IPS-20b (cell line): ENCODE data around the gene ZBP1.

ENCODE experiments used
- H3K27ac ChIP-seq: one replicate; pipeline ENCODE4 v1.5.1; 2013; ENCODE audit warnings: low read length
- H3K27me3 ChIP-seq: 2 replicates; pipeline ENCODE4 v1.6.1; 2013; ENCODE audit warnings: mild to moderate bottlenecking, low read length, inconsistent platforms; ENCODE audit not compliant: insufficient read depth
- H3K36me3 ChIP-seq: 2 replicates; pipeline ENCODE4 v1.6.1; 2013; ENCODE audit warnings: low read depth, mild to moderate bottlenecking, inconsistent platforms, low read length, moderate library complexity; ENCODE audit not compliant: insufficient read depth
- H3K4me1 ChIP-seq: 2 replicates; pipeline ENCODE4 v1.6.1; 2013; ENCODE audit warnings: mild to moderate bottlenecking, control low read depth, inconsistent platforms, low read length, moderate library complexity; ENCODE audit not compliant: insufficient read depth
- H3K4me3 ChIP-seq: 2 replicates; pipeline ENCODE4 v1.5.1; 2013; ENCODE audit warnings: mild to moderate bottlenecking, low read length, inconsistent platforms
- H3K9ac ChIP-seq: 2 replicates; pipeline ENCODE4 v1.6.1; 2013; ENCODE audit warnings: low read depth, mild to moderate bottlenecking, inconsistent platforms, low read length, moderate library complexity
- H3K9me3 ChIP-seq: 2 replicates; pipeline ENCODE4 v1.6.1; 2013; ENCODE audit warnings: mild to moderate bottlenecking, low read depth, low read length, inconsistent platforms; ENCODE audit not compliant: insufficient read depth

Gene ZBP1

DNA sequence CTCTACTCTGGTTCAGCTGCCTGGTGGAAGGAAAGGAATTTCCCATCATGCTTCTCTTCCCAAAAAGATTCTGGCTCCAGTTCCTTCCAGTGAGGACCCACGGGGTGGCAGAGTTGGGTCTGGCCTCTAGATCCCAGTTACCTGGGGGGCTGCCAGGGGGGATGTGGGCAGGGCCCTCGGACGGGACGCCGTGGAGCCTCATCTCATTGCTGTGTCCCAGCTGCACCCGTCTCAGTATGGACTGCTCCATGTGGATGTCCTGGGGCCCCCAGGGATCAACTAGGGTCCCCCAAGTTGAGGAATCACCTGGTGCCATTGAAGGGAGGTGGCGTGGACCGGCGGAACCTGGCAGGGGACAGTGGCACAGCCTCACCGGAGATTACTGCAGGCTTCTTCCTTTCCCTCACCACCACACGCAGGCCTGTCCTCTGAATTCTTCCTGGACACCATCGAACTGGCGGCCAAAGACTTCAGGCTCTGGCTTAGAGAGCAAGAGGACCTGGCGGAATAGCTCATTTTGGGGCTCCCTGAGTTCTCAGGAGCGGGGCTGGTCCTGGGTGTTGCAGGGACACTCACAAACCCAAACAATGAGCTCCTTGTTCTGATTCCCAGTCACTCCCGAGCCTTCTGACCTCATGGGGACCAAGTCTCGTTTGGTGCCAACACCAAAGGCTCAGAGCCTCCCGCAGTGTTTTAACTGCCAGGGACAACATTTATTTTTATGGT, 8.5 kb downstream of the ZBP1 start:
- no peaks in the 10 kb centered on the region for H3K9me3 ChIP-seq
- H3K4me1 ChIP-seq: no peaks in the 10 kb centered on the region
- H3K4me3 ChIP-seq: no peak overlapping the region
- no peak overlapping the region for H3K27ac ChIP-seq
- H3K27me3 ChIP-seq: no peaks in the 10 kb centered on the region
- H3K9ac ChIP-seq: no peak overlapping the region
- no peaks in the 10 kb centered on the region for H3K36me3 ChIP-seq

DNA sequence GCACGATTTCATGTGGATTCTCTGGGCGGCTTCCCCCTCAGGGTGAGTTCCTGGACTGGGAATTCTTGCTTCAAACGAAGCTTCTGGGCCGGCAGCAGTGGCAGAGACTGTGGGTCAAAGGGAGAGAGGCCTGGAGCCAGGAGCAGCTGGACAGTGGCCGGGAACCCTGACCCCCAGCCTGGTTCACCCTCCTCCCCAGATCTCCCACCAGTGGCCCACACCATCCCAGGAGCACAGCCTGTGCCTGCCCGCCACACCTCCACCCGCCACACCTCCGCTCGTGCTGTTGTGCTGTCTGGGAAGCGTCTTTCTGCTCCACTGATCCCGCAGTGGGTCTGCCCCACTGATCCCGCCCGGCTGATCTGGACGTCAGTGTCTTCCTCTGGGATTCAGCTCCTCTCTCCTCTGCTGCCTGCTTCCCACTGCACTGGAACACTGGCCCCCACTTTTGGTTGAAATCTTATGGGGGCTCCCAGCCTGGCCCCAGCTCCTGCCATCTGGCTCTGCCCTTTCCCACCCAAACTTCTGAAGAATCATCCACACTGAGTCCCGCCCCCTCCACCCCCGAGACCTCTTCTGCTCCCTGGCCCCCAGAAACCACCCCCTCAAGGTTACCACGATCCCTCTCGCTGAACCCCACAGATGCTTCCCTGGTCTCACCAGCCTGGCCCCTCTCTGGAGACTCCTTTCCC, 9.8 kb downstream of the ZBP1 start:
- no peaks in the 10 kb centered on the region for H3K4me1 ChIP-seq
- H3K27ac ChIP-seq: no peak overlapping the region
- H3K4me3 ChIP-seq: no peak overlapping the region
- H3K9me3 ChIP-seq: no peaks in the 10 kb centered on the region
- no peaks in the 10 kb centered on the region for H3K27me3 ChIP-seq
- H3K36me3 ChIP-seq: no peaks in the 10 kb centered on the region
- H3K9ac ChIP-seq: no peak overlapping the region

DNA sequence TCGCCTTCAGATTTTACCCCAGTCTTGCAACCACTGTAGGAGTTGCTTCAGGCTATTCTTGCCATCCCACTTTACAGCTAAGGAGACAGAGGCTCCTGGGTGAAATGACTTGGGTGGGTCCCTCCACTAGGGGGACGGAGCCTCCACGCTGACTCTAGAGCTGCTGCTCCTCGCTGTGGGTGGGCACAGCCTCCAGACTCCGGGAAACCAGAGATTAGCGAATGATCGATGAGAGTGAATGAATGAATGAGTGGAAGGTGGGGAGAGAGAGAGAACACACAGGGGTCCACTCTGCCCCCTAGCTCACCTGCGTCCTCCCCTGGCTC, 10.4 kb downstream of the ZBP1 start:
- H3K9ac ChIP-seq: no peak overlapping the region
- H3K27me3 ChIP-seq: no peaks in the 10 kb centered on the region
- no peaks in the 10 kb centered on the region for H3K4me1 ChIP-seq
- no peaks in the 10 kb centered on the region for H3K9me3 ChIP-seq
- no peak overlapping the region for H3K27ac ChIP-seq
- H3K36me3 ChIP-seq: no peaks in the 10 kb centered on the region
- no peak overlapping the region for H3K4me3 ChIP-seq

DNA sequence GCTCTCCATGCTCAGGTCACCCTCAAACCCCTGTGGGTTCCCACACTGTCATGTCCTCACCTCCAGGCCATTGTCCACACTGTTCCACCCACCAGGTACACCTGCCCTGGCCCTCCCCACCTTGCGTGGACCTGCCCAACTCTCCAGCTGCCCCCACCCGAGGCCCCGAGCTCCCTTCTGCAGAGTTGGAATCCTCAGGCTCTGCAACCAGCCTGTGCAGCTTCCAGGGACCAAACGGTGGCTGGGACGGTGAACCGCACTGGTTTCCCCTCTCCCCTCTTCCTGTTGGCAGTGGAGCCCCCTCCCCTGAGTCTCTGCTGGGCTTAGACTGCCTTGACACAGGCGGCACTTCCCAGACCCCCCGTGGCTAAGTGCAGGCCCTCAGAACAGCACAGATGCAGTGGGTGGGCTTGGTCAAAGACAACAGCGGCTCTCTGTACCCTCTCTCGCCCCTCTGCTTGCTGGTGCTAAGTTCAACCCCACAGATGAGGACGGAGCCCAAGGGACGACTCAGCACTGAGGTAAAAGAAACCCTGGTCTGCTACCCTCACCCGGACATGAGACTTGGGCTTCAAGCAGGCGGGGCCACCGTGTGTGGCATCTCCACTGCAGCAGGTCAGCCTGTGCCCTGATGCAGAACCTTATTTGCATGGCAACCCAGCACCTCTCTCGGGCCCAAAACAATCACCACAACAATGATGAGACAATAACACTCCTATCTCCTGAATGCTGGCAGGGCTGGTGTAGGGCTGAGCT, 11.0 kb downstream of the ZBP1 start:
- Histone ChIP-seq H3K27ac (no peak overlapping the region), H3K4me3 (no peak overlapping the region), H3K9ac (no peak overlapping the region), H3K27me3 (no peaks in the 10 kb centered on the region), H3K9me3 (no peaks in the 10 kb centered on the region), H3K36me3 (no peaks in the 10 kb centered on the region), H3K4me1 (no peaks in the 10 kb centered on the region)

DNA sequence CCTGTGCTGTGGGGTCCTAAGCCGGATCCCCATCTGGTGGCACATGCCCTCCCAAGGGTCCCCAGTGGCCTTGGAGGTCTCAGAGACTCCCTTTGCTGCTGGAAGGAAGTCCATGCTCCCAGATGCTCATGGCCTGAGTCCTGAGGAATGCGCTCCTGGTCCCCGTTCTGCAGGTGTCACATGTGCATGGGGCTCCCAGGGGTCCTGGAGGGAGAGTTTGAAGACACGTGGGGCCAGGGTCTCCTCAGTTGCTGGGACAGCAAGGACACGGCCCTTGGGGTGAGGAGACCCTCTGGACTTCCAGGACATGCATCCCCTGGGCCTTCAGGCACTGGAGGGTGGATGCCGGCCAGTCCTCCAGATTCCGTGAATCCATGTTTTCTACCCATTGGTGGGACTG, 11.7 kb downstream of the ZBP1 start:
- Histone ChIP-seq H3K4me3 (no peak overlapping the region), H3K4me1 (no peaks in the 10 kb centered on the region), H3K27me3 (no peaks in the 10 kb centered on the region), H3K9me3 (no peaks in the 10 kb centered on the region), H3K36me3 (no peaks in the 10 kb centered on the region), H3K27ac (no peak overlapping the region), H3K9ac (no peak overlapping the region)

DNA sequence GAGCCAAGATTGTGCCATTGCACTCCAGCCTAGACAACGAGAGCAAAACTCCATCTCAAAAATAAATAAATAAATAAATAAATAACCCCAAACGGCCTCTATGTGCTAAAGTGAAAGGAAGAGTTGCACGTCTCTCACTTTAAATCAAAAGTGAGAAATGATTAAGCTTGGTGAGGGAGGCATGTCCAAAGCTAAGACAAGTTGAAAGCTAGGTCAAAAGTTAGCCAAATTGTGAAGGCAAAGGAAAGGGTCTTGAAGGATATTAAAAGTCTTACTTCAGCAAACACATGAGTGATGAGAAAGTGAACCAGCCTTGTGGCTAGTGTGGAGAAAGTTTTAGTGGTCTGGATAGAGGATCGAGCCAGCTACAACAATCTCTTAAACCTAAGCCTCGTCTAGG, 14.3 kb downstream of the ZBP1 start:
- Histone ChIP-seq H3K36me3 (no peaks in the 10 kb centered on the region), H3K27me3 (no peaks in the 10 kb centered on the region), H3K4me1 (no peaks in the 10 kb centered on the region), H3K4me3 (no peak overlapping the region), H3K9me3 (no peaks in the 10 kb centered on the region), H3K9ac (no peak overlapping the region), H3K27ac (no peak overlapping the region)

DNA sequence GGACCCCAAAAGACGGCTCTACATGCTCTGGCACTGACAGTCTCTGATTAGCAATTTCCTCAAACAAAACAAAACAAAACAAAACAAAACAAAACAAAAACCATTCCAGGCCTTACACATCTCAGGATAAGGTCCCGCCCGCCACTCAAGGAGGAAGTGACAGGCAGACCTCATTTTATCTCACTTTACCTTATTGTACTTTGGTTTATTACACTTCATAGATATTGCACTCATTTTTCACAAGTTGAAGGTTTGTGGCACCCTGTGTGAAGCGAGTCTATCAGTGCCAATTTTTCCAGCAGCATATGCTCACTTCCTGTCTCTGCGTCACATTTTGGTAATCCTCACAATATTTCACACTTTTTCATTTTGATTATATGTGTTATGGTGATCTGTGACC, 15.2 kb downstream of the ZBP1 start:
- Histone ChIP-seq H3K9ac (no peak overlapping the region), H3K27ac (no peak overlapping the region), H3K9me3 (no peaks in the 10 kb centered on the region), H3K4me3 (no peak overlapping the region), H3K4me1 (no peaks in the 10 kb centered on the region), H3K36me3 (no peaks in the 10 kb centered on the region), H3K27me3 (no peaks in the 10 kb centered on the region)

DNA sequence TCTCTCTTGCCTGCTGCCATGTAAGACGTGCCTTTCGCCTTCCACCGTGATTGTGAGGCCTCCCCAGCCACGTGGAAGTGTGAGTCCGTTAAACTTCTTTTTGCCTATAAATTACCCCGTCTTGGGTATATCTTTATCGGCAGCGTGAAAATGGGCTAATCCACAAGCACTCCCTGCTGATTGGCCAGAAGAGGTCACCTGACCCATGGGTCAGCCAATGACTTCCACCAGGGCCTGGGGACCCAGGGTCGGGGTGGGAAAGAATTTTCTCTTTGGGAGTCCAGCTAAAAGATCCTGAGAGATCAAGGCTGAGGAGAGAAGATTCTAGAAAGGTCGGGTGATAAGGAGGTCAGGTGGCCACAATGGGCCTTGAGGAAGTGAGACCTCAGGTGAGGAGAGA, 17.1 kb downstream of the ZBP1 start:
- Histone ChIP-seq H3K9me3 (no peaks in the 10 kb centered on the region), H3K4me3 (no peak overlapping the region), H3K27me3 (no peaks in the 10 kb centered on the region), H3K27ac (no peak overlapping the region), H3K9ac (no peak overlapping the region), H3K4me1 (0 out of 2 replicates have a peak, but pooled peaks cover 3% of the 10 kb centered on the region), H3K36me3 (no peaks in the 10 kb centered on the region)

DNA sequence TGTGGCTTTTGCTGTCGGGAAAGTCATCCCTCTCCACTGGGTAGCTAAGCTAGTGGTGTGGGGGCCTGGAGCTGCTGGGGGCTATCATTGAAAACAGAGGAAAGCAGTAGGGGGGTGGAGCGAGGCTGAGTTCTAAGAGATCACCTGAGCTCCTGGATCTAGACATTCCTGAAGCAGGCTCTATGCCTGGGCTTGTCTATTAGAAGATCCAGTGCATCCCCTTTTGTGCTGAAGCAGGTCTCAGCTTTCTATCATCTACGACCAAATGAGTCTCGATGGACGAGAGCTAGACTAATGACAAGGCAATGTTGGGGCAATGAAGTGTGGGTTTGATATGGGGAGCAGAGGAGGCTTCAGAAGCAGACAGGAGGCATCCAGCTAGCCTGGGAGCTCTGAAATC, 18.5 kb downstream of the ZBP1 start:
- Histone ChIP-seq H3K27ac (no peak overlapping the region), H3K9ac (no peak overlapping the region), H3K4me1 (0 out of 2 replicates have a peak, but pooled peaks cover 3% of the 10 kb centered on the region), H3K4me3 (no peak overlapping the region), H3K27me3 (no peaks in the 10 kb centered on the region), H3K36me3 (no peaks in the 10 kb centered on the region), H3K9me3 (no peaks in the 10 kb centered on the region)

DNA sequence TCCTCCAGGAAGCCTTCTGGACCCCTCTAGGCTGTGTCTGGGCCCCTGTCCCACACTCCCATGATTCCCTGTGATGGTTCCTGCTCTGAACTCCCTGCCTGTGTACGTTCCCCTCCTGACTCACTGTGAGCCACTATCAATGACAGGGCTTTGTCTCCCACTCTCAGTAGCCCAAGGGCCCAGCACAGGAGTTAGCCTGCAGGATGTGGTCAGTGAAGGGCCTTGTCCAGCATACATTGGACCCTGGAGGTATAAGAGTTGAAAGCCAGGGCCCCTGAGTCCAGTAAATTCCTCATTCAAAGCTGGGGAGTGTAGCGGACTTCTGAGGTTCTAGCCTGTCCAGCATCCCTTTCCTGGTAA, 19.0 kb downstream of the ZBP1 start:
- H3K9me3 ChIP-seq: no peaks in the 10 kb centered on the region
- no peak overlapping the region for H3K4me3 ChIP-seq
- 0 out of 2 replicates have a peak, but pooled peaks cover 3% of the 10 kb centered on the region for H3K4me1 ChIP-seq
- no peaks in the 10 kb centered on the region for H3K36me3 ChIP-seq
- no peak overlapping the region for H3K27ac ChIP-seq
- H3K9ac ChIP-seq: no peak overlapping the region
- H3K27me3 ChIP-seq: no peaks in the 10 kb centered on the region

DNA sequence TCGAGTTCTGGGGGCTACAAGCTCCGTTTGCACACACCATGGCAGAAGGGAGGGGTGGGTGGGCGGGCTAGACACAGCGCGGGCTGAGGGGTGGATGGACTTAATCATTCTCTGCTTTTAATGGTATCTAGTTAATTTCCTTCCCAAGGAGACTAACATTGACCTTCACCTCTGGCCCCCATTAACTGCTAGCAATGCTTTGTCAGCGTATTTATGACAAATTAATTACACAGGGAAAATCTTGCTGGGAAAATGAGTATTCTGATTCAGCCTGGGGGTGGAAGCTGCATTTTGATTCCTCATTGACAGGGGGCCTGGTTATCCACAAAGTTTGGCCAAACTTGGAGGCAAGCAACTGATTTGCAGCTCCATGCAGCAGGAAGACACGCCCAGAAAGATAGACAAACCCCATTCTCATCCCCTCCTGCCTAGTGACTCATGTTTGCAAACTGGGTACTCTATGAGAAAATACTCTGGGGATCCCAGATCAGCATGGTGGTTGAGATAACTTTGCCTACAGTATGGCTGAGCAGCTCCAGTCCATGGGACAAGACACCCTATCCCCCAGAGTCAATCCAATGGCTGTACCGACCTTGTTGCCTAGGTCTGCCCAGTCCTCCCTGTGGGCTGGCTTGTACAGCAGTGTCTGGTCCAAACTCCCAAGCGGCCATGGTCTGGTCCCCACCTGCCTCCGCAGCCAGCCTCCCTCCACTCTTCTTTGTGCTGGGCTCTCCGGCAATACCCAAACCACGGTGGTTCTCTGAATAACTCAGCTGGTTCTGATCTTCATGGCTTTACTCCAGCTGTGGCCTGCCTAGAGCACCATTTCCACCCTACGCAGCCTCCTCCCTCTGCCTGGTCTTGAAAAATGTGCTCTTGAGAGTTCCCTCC, 19.7 kb downstream of the ZBP1 start:
- H3K27me3 ChIP-seq: no peaks in the 10 kb centered on the region
- no peak overlapping the region for H3K27ac ChIP-seq

More for the DNA sequence above, 19.7 kb downstream of the ZBP1 start:
- Histone ChIP-seq H3K9ac (no peak overlapping the region), H3K4me1 (0 out of 2 replicates have a peak, but pooled peaks cover 3% of the 10 kb centered on the region), H3K36me3 (no peaks in the 10 kb centered on the region), H3K4me3 (no peak overlapping the region), H3K9me3 (no peaks in the 10 kb centered on the region)
